Uterus (tissue), 4 donors: ENCODE measurements around the gene FIBCD1. TPM values are rescaled to one million over a fixed set of nuclear protein-coding genes. Genes with fewer than 3 reads are reported as not detected.

Experiments
- DNase-seq, 2 donors: peaks; one replicate each; pipeline ENCODE4 v3.0.0-alpha.2; 2019 to 2020
- H3K27ac ChIP-seq, 2 donors: fragments of 200-600 bp; sonication (generic); 1 replicate in 1 of 2; 2 replicates in 1 of 2; pipeline ENCODE4 v1.5.1; 2016 to 2018
- H3K27me3 ChIP-seq, 2 donors: fragments of 200-600 bp; sonication (generic); one replicate each; pipeline ENCODE4 v1.5.1; 2018 to 2019; ENCODE audit warnings: control low read depth in 1 of 2
- H3K36me3 ChIP-seq, 2 donors: fragments of 200-600 bp; sonication (generic); one replicate each; pipeline ENCODE4 v1.5.1; 2019; ENCODE audit warnings: control low read depth in 1 of 2
- H3K4me1 ChIP-seq, 2 donors: fragments of 200-600 bp; sonication (generic); one replicate each; pipeline ENCODE4 v1.5.1; 2018 to 2019; ENCODE audit warnings: control low read depth in 1 of 2
- H3K4me3 ChIP-seq, 2 donors: fragments of 200-600 bp; sonication (generic); 1 replicate in 1 of 2; 2 replicates in 1 of 2; pipeline ENCODE4 v1.5.1; 2018 to 2019; ENCODE audit warnings: mild to moderate bottlenecking in 1 of 2
- H3K9me3 ChIP-seq, 2 donors: fragments of 200-600 bp; sonication (generic); one replicate each; pipeline ENCODE4 v1.5.1; 2019; ENCODE audit warnings: control low read depth in 1 of 2
- CTCF ChIP-seq, 4 experiments: fragments of 200-600 bp in 2 of 4; fragments of 450-650 bp in 2 of 4; sonication (generic) in 2 of 4; IDR thresholded peaks; one replicate each; pipeline ENCODE4 v1.5.1; 2016 to 2019; ENCODE audit warnings: antibody characterized with exemption in 4 of 4, mild to moderate bottlenecking in 2 of 4, moderate library complexity in 1 of 4
- POLR2A ChIP-seq, 2 donors: fragments of 450-650 bp; IDR thresholded peaks; one replicate each; pipeline ENCODE4 v1.6.1; 2016; ENCODE audit warnings: antibody characterized with exemption in 2 of 2, mild to moderate bottlenecking in 1 of 2, moderate library complexity in 1 of 2
- intact Hi-C: fragments of 100-400 bp; cut with DNase I; formaldehyde crosslinking; loops from one replicate; pipeline ENCODE4 v1.15.1; 2023; ENCODE audit warnings: low total_unique reads
- total RNA-seq, 4 donors: library from RNA; depleted of rRNA in 3 of 4; stranded (reverse); fragments of >200 nt in 3 of 4; gene quantifications; one replicate each; pipeline versions ENCODE4 v1.1.0 to v1.2.4, GENCODE V29; 2014 to 2023
- donor health status: DM: yes; HTN: yes; CAD: no.

The FIBCD1 gene
- total RNA-seq, 4 donors from 2014 or later, result 0.29 TPM; not detected in 3

- no peak for DNase-seq
- intact Hi-C loops, result no loop called here
- Histone ChIP-seq H3K9me3 (no peaks in the 10 kb centered on the region), H3K27ac (no peak overlapping the region), H3K4me3 (no peak overlapping the region), H3K4me1 (peaks cover 0 to 7% of the 10 kb centered on the region in 2 donors), H3K36me3 (no peaks in the 10 kb centered on the region), H3K27me3 (peaks cover 0 to 8% of the 10 kb centered on the region in 2 donors)
- no peak for TF ChIP-seq POLR2A (IDR thresholded peaks at IDR 0.05)
- TF ChIP-seq CTCF (IDR thresholded peaks at IDR 0.05), result no peak
Observed at GRCh38 chr9:130945173-130945572, 6.1 kb upstream of the FIBCD1 start.

GRCh38 chr9:130944510-130945058, 5.5 kb upstream of the FIBCD1 start:
- intact Hi-C loops, result no loop called here
- H3K9me3 ChIP-seq, result no peaks in the 10 kb centered on the region
- H3K4me1 ChIP-seq, result peaks cover 0 to 12% of the 10 kb centered on the region in 2 donors
- TF ChIP-seq CTCF (IDR thresholded peaks at IDR 0.05) (no peak), POLR2A (IDR thresholded peaks at IDR 0.05) (no peak)
- no peaks in the 10 kb centered on the region for H3K36me3 ChIP-seq
- H3K27me3 ChIP-seq, result peaks cover 0 to 11% of the 10 kb centered on the region in 2 donors
- no peak overlapping the region for H3K27ac ChIP-seq
- no peak for DNase-seq
- H3K4me3 ChIP-seq, result no peak overlapping the region

GRCh38 chr9:130943777-130944176, 4.7 kb upstream of the FIBCD1 start:
- no peaks in the 10 kb centered on the region for H3K36me3 ChIP-seq
- intact Hi-C loops, result no loop called here
- DNase-seq, result no peak
- no peak overlapping the region for H3K4me3 ChIP-seq
- no peaks in the 10 kb centered on the region for H3K9me3 ChIP-seq
- H3K27ac ChIP-seq, result no peak overlapping the region
- H3K4me1 ChIP-seq, result peaks cover 0 to 20% of the 10 kb centered on the region in 2 donors
- no peak for TF ChIP-seq CTCF (IDR thresholded peaks at IDR 0.05)
- peaks cover 6 to 11% of the 10 kb centered on the region in 2 donors for H3K27me3 ChIP-seq

GRCh38 chr9:130943221-130943620, 4.2 kb upstream of the FIBCD1 start:
- intact Hi-C loops, result no loop called here
- Histone ChIP-seq H3K4me3 (no peak overlapping the region), H3K36me3 (no peaks in the 10 kb centered on the region), H3K9me3 (no peaks in the 10 kb centered on the region), H3K27me3 (peaks cover 8 to 11% of the 10 kb centered on the region in 2 donors), H3K4me1 (peaks cover 0 to 25% of the 10 kb centered on the region in 2 donors), H3K27ac (no peak overlapping the region)
- no peak for DNase-seq
- TF ChIP-seq POLR2A (IDR thresholded peaks at IDR 0.05) (no peak), CTCF (IDR thresholded peaks at IDR 0.05) (no peak)

GRCh38 chr9:130942679-130943078, 3.6 kb upstream of the FIBCD1 start:
- TF ChIP-seq CTCF (IDR thresholded peaks at IDR 0.05) (no peak), POLR2A (IDR thresholded peaks at IDR 0.05) (no peak)
- H3K9me3 ChIP-seq, result no peaks in the 10 kb centered on the region
- H3K27me3 ChIP-seq, result peaks cover 12 to 17% of the 10 kb centered on the region in 2 donors
- no peaks in the 10 kb centered on the region for H3K36me3 ChIP-seq
- peaks cover 0 to 27% of the 10 kb centered on the region in 2 donors for H3K4me1 ChIP-seq
- no peak overlapping the region for H3K27ac ChIP-seq
- no peak overlapping the region for H3K4me3 ChIP-seq
- no peak for DNase-seq
- intact Hi-C loops, result no loop called here
